RWPE2 (cell line): ENCODE results near the gene FSHB.

Experiments
- ATAC-seq: fragments of 200-7000 bp; cut with Tn5 transposase; 3 replicates; pipeline ENCODE4 v1.9.1; 2021; ENCODE audit warnings: low read depth
- DNase-seq: peaks from one replicate; pipeline ENCODE4 v3.0.0-alpha.2; 2020; ENCODE audit warnings: low spot score
- H3K27ac ChIP-seq: fragments of 450-650 bp; 2 replicates; pipeline ENCODE4 v1.5.1; 2017; ENCODE audit warnings: mild to moderate bottlenecking; ENCODE audit not compliant: poor library complexity, severe bottlenecking
- H3K27me3 ChIP-seq: fragments of 250-450 bp; sonication (Bioruptor Pico); 2 replicates; pipeline ENCODE4 v1.5.1; 2021; ENCODE audit warnings: mild to moderate bottlenecking, moderate library complexity; ENCODE audit not compliant: insufficient read depth, poor library complexity, severe bottlenecking
- H3K36me3 ChIP-seq: fragments of 250-450 bp; sonication (Bioruptor Pico); 2 replicates; pipeline ENCODE4 v1.5.1; 2020; ENCODE audit warnings: low read depth, mild to moderate bottlenecking, moderate library complexity
- H3K4me1 ChIP-seq: fragments of 250-450 bp; sonication (Bioruptor Pico); 2 replicates; pipeline ENCODE4 v1.5.1; 2021; ENCODE audit warnings: mild to moderate bottlenecking, moderate library complexity; ENCODE audit not compliant: insufficient read depth, poor library complexity, severe bottlenecking
- H3K4me3 ChIP-seq: fragments of 250-450 bp; sonication (Bioruptor Pico); 2 replicates; pipeline ENCODE4 v1.5.1; 2021; ENCODE audit warnings: mild to moderate bottlenecking, moderate library complexity; ENCODE audit not compliant: severe bottlenecking
- H3K9me3 ChIP-seq: fragments of 250-450 bp; sonication (Bioruptor Pico); 2 replicates; pipeline ENCODE4 v1.5.1; 2021; ENCODE audit warnings: mild to moderate bottlenecking, moderate library complexity; ENCODE audit not compliant: severe bottlenecking
- TF ChIP-seq, protein P1 (sequence below): fragments of 450-650 bp; IDR thresholded peaks from one replicate; pipeline ENCODE4 v1.5.1; 2017; ENCODE audit warnings: mild to moderate bottlenecking, moderate library complexity; ENCODE audit not compliant: poor library complexity, severe bottlenecking

Gene FSHB

DNA sequence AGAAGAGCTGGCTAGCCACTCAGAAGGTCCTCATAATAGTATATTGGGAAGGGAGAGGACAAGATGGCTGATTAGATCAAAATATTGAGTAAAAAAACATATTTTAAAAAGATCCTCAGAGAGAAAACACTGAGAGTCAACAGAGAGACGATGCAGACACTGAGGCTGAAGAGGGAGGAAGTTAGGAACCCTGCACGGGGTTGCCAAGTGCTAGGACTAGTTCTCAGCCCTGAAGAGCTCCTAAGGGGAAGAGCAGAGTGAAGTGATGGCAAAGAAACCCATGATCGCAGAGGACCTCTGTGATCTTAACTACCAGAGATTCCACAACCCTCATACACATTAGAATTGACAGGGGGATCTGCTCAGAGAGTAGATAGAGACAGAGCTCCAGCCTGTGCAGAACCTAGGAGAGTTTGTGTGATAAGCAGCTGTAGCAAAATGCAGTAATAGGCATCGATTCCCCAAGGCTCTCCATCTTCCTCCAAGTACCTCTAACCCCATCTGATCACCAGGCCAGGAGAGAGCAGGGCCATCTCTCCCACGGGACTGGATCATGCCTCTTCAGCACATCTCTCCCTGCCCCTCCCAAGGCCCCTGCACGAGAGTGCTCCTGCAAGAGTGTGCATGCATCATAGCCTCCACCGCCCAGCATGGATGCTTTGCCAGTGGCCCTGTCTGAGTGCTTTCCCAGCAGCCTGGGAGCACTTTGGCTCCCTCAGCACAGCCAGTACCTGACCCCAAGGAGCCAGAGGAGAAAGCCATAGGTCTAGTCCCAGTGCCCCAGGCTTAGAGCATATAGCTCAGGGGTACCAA lies 50.9 kb downstream of the FSHB start:
- TF ChIP-seq, protein P1, sequence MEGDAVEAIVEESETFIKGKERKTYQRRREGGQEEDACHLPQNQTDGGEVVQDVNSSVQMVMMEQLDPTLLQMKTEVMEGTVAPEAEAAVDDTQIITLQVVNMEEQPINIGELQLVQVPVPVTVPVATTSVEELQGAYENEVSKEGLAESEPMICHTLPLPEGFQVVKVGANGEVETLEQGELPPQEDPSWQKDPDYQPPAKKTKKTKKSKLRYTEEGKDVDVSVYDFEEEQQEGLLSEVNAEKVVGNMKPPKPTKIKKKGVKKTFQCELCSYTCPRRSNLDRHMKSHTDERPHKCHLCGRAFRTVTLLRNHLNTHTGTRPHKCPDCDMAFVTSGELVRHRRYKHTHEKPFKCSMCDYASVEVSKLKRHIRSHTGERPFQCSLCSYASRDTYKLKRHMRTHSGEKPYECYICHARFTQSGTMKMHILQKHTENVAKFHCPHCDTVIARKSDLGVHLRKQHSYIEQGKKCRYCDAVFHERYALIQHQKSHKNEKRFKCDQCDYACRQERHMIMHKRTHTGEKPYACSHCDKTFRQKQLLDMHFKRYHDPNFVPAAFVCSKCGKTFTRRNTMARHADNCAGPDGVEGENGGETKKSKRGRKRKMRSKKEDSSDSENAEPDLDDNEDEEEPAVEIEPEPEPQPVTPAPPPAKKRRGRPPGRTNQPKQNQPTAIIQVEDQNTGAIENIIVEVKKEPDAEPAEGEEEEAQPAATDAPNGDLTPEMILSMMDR, result no peak
- Histone ChIP-seq H3K4me1 (no peaks in the 10 kb centered on the region), H3K36me3 (no peaks in the 10 kb centered on the region), H3K9me3 (no peaks in the 10 kb centered on the region), H3K27me3 (no peaks in the 10 kb centered on the region), H3K4me3 (no peak overlapping the region), H3K27ac (no peak overlapping the region)
- no peak for ATAC-seq
- no peak for DNase-seq

GRCh38 chr11:30282289-30282631 lies 51.4 kb downstream of the FSHB start:
- no peak overlapping the region for H3K4me3 ChIP-seq
- H3K9me3 ChIP-seq, result no peaks in the 10 kb centered on the region
- TF ChIP-seq, protein P1, result no peak
- no peak for DNase-seq
- no peak for ATAC-seq
- no peaks in the 10 kb centered on the region for H3K36me3 ChIP-seq
- H3K4me1 ChIP-seq, result no peaks in the 10 kb centered on the region
- no peak overlapping the region for H3K27ac ChIP-seq
- no peaks in the 10 kb centered on the region for H3K27me3 ChIP-seq
